ENCODE measurements around the gene NELFA. TPM values are rescaled to one million over a fixed set of nuclear protein-coding genes. Genes with fewer than 3 reads are reported as not detected.

NELFA gene
- total RNA-seq, 1 donor: 33.9 TPM

DNA sequence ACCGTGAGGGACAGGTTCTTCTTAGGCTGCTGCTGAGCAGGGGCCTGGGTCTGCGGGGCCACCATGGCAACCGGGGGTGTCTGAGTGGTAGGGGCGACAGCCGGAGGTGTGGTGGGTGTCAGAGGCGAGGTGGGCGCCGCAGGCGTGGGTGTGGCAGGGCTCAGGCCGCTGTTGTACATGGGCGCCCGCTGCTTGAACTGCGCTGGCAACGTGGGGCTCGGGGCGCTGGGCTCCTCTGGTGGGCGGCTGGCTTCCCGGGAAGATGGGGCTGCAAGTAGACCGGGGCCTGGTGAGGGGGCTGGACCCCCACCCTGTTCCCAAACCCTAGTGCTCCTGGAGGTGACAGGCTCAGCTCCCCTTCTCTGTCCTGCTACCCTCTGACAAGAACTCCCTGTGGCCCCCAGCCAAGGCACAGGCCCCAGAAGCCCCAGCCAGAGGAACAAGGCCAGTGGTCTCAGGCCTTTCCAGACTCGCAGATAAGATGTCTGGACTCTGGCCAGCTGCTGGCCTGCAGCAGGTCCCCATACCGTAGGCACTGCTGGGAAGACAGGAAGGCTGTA lies 24.8 kb downstream of the NELFA start:
- no peak for DNase-seq (ENCODE audit: low read depth in 2 of 3, low spot score in 2 of 3)

DNA sequence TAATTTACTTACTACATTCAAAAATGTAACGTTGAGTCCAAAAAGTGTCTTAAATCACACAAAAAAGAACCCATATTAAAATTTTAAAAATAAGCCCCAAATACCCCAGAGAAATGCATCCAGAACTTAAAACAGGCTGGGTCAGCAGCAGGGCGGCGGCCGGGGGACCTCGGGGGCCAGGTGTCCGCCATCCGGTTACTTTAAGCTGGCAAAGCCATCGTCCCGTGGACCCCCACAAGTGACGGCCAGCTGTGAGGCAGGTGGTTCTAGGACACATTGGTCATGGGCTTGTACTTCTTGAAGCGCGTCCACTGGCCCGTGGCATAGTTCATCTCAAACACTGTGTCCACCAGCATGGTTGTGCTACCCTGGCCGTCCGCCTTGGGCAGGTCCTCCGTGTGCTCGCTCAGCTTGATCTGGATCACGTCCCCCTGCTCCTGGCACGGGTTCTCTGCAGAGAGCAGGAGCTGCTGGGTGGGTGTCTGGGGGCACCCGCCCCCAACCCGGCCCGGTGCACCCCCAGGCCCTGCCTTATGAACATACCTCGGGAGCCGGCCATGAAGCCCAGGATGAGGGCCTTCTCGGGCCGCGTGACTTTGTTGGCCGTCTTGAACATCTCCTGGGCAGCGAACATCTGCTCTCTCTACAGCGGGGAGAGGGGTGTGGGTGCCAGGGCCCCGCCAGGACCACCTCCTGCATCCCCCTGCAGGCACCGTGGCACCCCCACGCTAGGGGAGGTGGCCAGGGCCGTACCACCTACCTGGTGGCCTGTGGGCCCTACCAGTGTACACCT lies 25.5 kb downstream of the NELFA start:
- no peak for DNase-seq (ENCODE audit: low read depth in 2 of 3, low spot score in 2 of 3)

DNA sequence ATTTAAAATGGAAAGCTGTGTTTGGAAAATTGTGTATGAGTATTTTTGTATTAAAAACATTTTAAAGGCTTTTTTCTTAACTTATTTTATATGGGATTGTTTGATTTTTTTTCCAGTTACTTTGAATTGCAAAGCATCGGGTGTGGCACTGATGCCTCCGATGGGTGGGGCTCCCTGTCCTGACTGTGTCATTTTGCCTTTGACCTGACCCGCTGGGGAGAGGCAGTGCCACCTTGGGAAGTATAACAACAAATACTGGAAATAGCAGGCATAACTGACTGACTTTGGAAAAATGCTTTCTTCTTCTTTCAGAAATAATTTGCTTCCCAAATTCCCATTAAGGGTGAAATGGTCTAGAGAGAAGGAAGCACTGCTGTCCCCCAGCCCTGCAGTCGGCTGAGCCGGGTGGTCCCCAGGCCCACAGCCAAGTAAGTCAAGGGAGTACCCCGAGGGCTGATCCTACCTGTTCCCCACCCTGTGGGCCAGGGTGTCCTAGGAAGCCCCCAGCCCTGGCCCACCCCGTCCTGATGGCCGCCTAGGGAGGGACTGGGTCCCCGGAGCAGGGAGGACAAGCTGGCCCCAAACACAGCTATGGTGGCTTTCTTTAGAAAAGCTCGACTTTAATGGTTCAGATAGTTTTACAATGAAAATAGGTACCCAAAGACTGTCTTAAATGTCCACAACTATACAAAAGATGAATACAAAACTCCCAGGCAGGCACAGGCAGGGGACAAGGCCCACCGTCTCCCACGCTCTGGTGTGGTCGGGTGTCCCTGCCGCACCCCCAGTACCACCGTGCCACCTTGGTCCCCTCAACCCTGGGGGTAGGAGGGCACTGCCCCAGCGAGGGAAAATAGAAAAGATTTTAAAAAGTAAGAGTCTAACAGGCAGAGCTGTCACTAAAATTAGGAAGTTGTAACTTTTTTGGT lies 26.4 kb downstream of the NELFA start:
- DNase-seq (ENCODE audit: low read depth in 2 of 3, low spot score in 2 of 3): no peak

DNA sequence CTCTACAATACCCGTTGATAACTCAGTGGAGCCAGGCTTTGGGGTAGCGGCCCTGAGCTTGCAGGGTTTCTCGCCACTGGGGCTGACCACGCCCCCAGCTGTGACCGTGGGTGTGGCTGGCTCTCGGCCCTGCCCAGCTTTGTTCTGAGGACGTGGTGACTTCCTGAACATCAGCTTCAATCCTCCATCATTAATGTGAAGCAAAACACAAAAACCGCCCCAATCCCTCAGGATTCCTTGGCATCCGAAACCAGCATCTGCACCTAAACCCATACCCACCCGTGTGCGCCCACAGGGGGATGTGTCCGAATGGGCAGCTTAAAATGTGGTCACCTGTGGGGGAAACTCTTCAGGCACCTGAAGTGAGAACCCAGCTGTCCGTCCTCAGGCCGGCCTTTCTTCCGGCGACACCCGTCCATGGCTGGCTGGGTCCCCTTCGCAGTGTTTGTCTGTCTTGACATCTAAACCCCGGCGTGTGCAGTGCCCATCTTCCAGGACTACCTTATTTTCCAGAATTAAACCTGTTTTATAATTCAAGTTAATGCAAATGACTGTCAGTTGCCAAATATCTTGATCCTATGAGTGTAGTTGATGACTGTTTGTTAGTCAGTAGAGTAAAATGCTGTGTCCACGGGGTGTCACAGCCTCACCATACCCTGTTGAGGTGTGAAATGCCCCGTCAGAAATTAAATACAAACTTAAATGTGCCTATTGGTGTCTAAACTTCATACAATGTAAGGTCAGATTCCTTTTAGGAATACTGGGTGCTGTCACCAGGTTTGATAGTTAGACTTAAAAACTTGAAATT lies 27.3 kb downstream of the NELFA start:
- DNase-seq (ENCODE audit: low read depth in 2 of 3, low spot score in 2 of 3): peak in 1 of 3 donors; percentile 26

DNA sequence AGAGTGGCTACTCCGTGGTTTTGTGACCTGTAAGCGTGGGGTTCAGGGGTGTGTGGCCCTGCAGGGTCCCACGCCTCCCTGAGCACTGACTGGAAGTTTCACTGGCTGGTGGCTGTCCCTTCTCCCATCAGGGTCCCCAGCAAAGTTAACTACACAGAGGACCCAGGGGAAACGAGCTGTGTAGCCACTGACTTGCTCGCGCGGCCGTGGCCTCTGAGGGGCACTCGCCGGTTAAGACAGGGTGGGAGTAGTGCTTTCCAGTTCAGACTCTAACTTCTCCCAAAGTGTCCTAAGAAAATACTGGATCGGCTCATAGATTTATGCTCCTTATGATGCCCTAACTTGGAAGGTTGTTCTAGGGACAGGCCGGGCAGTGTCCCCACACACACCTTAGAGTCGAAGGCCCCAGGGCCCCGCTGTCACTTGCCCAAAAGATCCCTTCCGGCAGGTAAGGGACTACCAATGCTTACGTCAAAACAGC lies 28.2 kb downstream of the NELFA start:
- DNase-seq (ENCODE audit: low read depth in 2 of 3, low spot score in 2 of 3): no peak

DNA sequence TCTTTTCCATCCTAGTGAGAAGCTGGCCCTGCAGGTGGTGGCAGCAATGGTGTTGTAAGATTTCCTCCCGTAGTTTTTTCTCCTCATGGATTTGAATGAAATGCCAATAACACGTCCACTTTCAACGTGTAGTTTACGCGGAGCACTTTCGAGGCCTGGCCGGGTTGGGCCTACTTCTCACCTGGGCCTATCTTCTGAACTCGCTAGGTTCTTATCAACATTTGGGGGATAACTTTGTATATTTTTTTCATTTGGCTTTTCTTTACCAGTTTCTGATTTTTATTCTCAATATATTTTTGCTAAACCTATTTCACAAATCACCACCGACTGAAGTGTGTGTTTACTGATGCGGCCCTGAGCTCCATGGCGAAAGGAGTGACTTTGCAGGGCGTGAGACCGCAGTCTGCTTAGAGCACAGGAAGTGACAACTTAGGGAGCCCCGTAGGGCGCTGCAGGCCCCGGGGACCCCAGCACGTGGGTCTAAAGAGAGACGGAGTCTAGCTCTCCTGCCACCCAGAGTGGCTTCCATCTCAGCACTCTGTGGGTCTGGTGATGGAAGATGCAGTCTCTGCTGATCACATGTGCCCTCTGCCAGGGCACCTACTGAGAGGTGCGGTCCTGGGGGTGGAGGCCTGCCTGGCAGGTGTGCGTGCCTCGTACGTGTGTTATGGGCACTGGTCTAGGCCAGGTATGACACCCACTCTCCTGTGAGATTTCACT lies 29.1 kb downstream of the NELFA start:
- no peak for DNase-seq (ENCODE audit: low read depth in 2 of 3, low spot score in 2 of 3)

DNA sequence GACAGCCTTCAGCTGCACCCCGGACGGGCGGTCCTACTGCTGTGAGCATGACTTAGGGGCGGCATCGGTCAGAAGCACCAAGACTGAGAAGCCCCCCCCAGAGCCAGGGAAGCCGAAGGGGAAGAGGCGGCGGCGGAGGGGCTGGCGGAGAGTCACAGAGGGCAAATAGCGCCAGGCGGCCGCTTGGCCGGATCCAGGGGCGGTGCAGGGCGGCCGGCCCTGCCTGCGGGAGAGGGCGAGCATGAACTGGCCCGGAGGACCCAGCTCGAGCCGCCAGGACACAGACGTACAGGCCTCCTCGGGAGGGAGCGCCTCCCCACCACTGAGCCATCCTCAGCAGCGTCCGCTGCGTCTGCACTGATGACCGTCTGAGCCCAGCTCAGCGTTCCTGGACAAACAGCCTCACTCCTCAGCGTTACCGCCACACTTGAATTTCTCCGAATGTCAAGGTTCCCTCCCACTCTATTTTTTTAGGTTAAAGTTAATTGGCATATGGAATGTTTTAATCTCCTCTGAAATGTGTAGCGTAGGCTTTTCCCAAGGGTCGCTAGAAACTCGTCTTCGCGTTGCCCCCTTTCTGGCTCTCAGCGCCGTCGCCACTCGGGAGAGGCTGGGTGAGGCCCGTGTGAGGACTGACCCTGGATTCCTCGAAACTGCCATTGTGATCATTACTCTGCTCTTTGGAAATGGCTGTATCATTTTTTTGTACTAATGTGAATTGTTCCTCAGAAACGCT lies 29.9 kb downstream of the NELFA start:
- DNase-seq (ENCODE audit: low read depth in 2 of 3, low spot score in 2 of 3): no peak

DNA sequence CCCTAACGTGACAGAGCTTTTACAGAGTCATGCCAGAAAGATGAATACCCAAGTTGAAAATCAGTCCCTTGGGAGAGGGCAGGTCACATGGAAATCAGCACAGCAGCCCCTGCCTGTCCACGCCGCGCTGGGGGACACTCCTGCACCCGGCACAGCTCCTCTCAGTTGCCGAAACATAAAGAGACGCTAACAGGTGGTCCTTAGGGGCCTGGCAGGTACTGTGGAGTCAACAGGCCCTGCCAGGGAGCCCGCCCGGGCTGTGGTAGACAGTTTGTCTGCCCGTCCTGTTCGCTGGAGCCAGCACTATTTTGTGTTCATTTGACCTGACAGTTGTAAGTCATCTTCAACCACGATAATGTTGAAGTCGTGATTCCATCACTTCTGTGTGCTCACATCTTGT lies 30.5 kb downstream of the NELFA start:
- DNase-seq (ENCODE audit: low read depth in 2 of 3, low spot score in 2 of 3): no peak

DNA sequence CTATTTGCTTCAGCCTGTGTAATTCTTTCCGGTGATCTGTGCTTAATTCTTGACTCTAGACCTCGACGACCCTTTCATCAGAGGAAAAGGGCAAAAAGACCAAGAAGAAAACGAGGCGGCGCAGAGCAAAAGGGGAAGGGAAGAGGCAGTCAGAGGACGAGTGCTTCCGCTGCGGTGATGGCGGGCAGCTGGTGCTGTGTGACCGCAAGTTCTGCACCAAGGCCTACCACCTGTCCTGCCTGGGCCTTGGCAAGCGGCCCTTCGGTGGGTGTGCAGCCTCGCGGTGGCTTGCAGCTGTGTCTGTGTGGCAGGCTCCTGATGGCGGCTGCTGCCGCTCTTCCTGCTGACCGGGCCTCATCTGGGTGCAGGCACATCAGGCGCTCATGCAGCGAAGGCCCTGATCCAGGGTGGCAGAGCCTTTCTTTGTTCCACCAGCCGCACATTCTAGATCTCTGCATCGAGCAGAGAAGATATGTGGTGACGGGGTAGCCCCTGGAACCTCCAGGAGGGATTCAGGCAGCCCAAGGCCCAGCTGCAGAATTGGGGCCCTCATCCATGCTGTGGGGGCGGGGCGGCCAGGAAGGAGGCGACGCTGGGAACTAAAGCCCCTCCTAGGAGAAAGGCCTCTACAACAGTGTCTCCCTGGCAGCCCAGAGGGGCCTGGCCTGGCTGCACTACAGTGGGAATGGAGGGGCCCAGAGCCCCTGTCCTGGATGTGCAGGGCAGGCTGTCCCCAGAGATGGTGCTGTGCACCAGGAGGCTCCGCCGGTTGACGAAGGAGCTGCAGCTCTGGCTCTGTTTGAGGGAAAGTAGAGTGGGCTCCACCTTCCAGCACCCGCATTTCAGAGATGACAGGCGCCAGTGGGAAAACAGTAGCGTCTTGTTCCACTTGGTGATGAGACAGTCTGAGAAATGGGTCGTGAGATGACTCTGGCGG lies 32.1 kb downstream of the NELFA start:
- no peak for DNase-seq (ENCODE audit: low read depth in 2 of 3, low spot score in 2 of 3)

DNA sequence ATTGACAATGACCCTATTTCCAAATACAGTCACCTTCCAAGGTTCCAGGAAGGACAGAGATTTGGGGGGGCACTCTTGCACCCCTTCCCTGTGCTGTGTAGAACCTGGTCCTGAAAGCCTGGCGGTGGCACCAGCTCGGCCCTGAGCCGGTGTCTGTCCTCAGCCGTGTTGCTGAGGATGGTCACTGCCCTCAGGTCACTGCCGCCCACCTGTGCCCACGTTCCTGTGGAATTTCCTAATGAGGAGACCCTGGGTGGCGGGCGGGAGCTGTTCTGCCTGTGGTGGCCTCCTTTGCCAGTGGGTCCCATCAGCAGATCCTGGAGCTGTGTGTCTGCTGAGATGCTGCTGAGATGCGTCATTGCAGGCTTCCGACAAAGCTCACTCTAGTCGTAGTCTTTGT lies 32.9 kb downstream of the NELFA start:
- no peak for DNase-seq (ENCODE audit: low read depth in 2 of 3, low spot score in 2 of 3)

DNA sequence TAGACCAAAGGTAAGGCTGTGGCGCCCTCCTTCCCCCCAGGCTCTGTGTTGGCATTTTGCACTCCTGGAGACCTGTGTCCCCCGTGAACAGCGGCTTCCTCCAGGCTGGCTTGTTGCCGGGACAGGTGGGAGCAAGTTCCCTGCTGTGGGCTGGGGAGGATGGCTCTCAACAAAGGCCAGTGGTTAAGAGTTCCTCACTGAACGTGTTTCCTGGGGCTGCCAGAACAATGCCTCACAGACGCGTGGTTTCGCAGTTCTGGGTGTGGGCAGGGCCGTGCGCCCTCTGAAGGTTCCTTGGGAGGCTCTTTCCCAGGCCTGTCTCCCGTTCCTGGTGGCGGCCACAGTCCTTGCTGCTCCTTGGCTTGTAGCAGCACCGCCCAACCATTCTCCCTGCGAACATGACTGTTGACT lies 33.4 kb downstream of the NELFA start:
- no peak for DNase-seq (ENCODE audit: low read depth in 2 of 3, low spot score in 2 of 3)

DNA sequence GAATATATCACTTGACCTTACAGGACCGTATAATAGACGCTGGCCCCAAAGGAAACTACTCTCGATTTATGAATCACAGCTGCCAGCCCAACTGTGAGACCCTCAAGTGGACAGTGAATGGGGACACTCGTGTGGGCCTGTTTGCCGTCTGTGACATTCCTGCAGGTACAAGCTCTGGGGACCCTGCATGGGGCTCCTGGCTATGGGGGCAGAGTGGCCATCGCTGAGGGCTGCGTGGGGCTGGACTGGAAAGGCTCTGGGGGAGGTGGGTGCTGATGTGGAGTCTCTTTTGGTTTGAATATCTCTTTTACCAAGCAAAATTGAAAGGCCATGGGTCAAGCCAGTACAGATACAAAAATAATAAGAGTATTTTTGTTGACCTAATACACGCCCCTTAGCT lies 33.9 kb downstream of the NELFA start:
- DNase-seq (ENCODE audit: low read depth in 2 of 3, low spot score in 2 of 3): no peak

DNA sequence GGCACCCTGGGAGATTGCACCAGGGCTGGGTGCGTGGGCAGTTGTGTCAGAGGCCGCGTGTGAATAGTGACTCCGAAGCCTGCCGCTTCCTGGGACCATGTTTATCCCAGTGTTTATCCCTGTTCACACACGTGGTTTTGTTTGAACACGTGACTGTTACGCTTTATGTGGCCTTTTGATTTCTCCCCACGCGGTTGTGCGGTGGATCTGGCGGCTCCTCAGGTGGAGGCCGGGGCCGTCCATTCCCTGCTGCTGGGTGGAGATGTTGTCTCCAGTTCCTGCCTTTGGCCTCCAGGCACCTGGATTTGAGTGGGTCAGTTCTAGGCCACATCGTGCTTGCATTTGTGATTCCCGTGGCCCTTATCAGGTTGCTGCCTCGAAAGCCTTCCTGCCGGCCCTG lies 35.1 kb downstream of the NELFA start:
- no peak for DNase-seq (ENCODE audit: low read depth in 2 of 3, low spot score in 2 of 3)

DNA sequence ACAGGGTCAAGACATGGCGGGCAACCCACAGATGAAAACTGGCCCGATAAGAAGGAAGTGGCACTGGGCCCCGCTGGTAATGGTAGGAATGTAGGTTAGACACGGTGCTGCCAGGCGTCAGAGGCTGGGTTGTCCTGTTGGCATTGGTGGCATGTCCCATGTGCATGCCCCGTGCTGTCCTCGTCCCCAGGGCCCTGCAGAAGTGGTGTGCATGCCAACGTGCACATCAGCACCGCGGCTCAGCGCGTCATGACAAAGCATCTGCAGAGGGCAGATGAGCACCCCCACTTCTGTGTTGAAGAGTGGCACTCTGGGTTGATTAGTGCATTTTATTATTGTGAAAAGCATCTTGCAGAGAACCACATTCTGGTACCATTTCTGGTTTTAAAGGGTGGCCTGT lies 35.6 kb downstream of the NELFA start:
- DNase-seq (ENCODE audit: low read depth in 2 of 3, low spot score in 2 of 3): no peak

DNA sequence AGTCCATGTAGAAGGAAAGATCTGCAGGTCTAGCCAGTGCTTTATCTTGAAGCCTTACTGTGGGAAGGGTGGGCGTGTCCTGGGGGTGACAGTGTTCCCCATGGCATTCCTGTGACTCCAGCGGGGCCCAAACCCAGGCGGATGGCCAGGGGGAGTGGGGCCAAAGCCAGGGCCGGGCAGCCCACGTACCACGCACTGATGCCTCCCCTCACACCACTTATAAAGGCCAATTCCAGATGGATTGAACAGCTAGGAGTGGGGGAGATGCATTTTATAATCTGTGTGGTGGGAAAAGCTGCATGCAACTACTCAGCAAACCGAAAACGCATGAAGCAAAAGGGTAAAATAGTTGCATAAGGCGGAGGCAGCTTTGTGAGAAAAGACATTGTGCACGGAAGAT lies 36.4 kb downstream of the NELFA start:
- DNase-seq (ENCODE audit: low read depth in 2 of 3, low spot score in 2 of 3): no peak

DNA sequence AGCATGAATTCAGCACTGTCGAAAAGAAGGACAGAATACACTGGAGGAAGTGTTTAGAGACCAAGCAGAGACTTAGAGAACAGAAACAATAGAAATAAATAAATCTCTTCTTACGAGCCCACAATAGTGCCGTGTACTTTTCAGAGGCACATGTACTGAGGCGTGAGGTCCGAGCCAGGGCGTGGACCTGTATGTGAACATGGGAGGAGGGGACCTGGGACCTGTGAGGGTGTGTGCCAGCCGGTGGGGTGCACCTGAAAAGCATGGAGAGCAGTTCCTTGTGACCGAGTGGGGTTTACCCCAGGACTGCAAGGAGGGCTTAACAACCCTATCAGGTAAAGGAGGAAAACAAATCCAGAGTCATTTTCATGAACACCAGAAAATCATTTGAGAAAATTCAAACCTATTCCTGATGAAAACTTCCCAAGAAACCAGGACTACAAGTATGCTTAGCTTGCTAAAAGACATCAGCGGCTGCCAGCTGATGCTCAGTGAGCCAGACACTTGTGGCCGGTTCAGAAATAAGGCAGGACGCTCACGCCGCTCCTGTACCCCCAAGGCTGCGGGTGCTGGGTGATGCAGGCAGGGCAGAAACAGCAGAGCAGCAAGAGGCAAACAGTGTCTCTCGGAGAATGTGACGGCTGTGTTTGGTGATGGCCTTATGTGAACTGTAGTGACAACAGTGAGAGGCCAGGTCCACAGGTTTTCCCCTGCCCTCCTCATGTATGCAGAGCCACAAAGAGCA lies 37.1 kb downstream of the NELFA start:
- DNase-seq (ENCODE audit: low read depth in 2 of 3, low spot score in 2 of 3): no peak

DNA sequence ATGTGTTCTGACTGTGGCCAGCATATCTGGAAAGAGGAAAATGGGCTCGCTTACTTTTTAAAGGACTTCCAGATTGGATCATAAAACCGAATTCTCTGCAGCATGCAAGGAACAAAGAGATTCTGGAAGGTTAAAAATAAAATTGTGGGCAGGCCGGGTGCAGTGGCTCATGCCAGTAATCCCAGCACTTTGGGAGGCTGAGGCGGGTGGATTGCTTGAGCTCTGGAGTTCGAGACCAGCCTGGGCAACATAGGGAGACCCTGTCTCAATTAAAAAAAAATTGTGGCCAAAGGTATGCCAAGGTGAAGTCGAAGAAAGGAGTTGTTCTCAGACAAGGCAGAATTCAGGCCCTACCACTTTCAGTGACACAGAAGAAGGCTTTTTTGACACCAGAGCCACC lies 37.8 kb downstream of the NELFA start:
- DNase-seq (ENCODE audit: low read depth in 2 of 3, low spot score in 2 of 3): no peak

All from hematopoietic multipotent progenitor cell (in vitro differentiated cells).